HL-60 (cell line): Measurements from ENCODE around the gene SUPT20H.

ENCODE experiments used
- DNase-seq, 2 experiments: peaks; one replicate each; pipeline ENCODE4 v3.0.0-alpha.2; 2010 to 2020; ENCODE audit warnings: low read depth in 1 of 2, low spot score in 1 of 2
- H3K27ac ChIP-seq: fragments of 250-450 bp; sonication (Bioruptor Pico); replicated peaks from 2 replicates; pipeline ENCODE4 v1.5.1; 2020; ENCODE audit warnings: mild to moderate bottlenecking, moderate library complexity
- H3K27me3 ChIP-seq: fragments of 250-450 bp; sonication (Bioruptor Pico); 2 replicates; pipeline ENCODE4 v1.5.1; 2021; ENCODE audit warnings: mild to moderate bottlenecking, moderate library complexity; ENCODE audit not compliant: insufficient read depth, poor library complexity, severe bottlenecking
- H3K4me3 ChIP-seq: replicated peaks from 2 replicates; pipeline ENCODE4 v1.5.1; 2011; ENCODE audit warnings: mild to moderate bottlenecking, control low read depth, low read length; ENCODE audit not compliant: insufficient read depth
- GABPA ChIP-seq: IDR thresholded peaks from 2 replicates; pipeline ENCODE4 v1.6.1; 2012; ENCODE audit warnings: low read depth
- POLR2AphosphoS5 ChIP-seq: IDR thresholded peaks from 2 replicates; pipeline ENCODE4 v1.6.1; 2012; ENCODE audit warnings: low read depth
- SPI1 ChIP-seq: IDR thresholded peaks from 2 replicates; pipeline ENCODE4 v1.6.1; 2012; ENCODE audit warnings: low read depth, mild to moderate bottlenecking, borderline replicate concordance
- TF ChIP-seq, protein P1 (sequence below): IDR thresholded peaks from 2 replicates; pipeline ENCODE4 v1.6.1; 2012; ENCODE audit warnings: low read depth; ENCODE audit not compliant: insufficient replicate concordance
- TF ChIP-seq, protein P2 (sequence below): IDR thresholded peaks from one replicate; pipeline ENCODE4 v1.5.1; 2011; ENCODE audit warnings: low read length, control low read depth, inconsistent platforms; ENCODE audit not compliant: insufficient read depth

SUPT20H gene

DNA sequence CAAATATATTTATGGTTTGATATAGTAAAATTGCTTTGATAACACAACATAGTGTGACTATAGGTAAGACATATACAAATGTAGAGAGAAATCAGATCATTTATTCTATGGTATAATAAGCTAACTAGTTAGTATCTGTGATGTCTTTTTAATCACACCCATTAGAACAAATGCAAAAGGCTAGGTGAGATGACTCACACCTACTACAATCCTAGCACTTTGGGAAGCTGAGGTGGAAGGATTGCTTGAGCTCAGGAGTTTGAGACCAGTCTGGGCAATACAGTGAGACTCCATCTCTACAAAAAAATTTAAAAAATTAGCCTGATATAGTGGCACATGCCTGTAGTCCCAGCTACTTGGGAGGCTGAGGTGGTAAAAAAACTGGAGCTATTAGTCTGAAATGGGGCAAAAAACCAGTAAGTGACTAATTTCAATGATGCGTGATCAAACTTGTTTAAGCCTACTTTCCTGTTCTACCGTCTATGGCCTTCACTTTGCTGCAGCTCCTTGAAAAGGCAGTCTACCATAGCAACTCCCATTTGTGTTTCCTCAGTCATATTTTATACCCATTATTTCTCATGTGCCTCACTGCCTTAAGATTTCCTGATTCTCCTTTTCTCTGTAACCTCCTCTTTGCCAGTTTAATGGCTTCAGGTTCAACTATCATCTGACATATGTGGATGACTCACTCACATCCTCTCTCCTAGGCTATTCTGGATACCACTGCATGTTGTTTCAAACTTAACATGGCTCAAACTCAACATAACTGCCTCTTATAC, 72.8 kb downstream of the SUPT20H start:
- Histone ChIP-seq H3K27me3 (no peaks in the 10 kb centered on the region), H3K4me3 (no peak overlapping the region), H3K27ac (no peak overlapping the region)
- DNase-seq, result no peak
- TF ChIP-seq, protein P1, sequence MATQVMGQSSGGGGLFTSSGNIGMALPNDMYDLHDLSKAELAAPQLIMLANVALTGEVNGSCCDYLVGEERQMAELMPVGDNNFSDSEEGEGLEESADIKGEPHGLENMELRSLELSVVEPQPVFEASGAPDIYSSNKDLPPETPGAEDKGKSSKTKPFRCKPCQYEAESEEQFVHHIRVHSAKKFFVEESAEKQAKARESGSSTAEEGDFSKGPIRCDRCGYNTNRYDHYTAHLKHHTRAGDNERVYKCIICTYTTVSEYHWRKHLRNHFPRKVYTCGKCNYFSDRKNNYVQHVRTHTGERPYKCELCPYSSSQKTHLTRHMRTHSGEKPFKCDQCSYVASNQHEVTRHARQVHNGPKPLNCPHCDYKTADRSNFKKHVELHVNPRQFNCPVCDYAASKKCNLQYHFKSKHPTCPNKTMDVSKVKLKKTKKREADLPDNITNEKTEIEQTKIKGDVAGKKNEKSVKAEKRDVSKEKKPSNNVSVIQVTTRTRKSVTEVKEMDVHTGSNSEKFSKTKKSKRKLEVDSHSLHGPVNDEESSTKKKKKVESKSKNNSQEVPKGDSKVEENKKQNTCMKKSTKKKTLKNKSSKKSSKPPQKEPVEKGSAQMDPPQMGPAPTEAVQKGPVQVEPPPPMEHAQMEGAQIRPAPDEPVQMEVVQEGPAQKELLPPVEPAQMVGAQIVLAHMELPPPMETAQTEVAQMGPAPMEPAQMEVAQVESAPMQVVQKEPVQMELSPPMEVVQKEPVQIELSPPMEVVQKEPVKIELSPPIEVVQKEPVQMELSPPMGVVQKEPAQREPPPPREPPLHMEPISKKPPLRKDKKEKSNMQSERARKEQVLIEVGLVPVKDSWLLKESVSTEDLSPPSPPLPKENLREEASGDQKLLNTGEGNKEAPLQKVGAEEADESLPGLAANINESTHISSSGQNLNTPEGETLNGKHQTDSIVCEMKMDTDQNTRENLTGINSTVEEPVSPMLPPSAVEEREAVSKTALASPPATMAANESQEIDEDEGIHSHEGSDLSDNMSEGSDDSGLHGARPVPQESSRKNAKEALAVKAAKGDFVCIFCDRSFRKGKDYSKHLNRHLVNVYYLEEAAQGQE, result no peak
- no peak for TF ChIP-seq SPI1
- no peak for TF ChIP-seq GABPA
- no peak for TF ChIP-seq POLR2AphosphoS5
- TF ChIP-seq, protein P2, sequence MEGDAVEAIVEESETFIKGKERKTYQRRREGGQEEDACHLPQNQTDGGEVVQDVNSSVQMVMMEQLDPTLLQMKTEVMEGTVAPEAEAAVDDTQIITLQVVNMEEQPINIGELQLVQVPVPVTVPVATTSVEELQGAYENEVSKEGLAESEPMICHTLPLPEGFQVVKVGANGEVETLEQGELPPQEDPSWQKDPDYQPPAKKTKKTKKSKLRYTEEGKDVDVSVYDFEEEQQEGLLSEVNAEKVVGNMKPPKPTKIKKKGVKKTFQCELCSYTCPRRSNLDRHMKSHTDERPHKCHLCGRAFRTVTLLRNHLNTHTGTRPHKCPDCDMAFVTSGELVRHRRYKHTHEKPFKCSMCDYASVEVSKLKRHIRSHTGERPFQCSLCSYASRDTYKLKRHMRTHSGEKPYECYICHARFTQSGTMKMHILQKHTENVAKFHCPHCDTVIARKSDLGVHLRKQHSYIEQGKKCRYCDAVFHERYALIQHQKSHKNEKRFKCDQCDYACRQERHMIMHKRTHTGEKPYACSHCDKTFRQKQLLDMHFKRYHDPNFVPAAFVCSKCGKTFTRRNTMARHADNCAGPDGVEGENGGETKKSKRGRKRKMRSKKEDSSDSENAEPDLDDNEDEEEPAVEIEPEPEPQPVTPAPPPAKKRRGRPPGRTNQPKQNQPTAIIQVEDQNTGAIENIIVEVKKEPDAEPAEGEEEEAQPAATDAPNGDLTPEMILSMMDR, result no peak

DNA sequence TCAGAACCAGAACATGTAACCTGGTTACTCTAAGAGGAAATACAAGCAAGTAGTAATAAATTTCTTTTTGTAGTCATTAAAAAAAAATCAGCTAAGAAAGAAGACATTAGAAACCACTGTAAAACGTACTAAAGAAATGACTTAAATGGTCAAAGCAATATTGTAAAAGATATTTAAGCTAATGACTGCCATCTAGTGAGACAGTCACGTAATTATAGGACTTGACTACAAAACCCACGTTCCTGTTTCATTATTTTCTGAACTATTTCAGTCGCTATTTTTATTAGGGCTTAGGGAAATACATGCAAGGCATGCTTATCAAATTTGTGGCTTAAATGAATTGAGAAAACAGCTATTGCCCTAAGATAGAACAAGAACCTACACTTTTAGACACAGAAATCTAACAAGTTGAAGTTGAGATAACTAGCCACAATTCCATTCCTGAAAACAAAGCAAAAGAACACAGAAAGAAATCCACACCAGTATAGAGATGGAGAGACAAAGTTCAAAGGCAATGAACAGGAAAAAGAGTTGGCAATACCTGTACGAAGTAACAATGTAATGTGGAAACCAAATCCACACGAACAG, 78.2 kb downstream of the SUPT20H start:
- DNase-seq, result no peak
- TF ChIP-seq GABPA (no peak), POLR2AphosphoS5 (no peak), SPI1 (no peak)
- TF ChIP-seq, protein P1, result no peak
- TF ChIP-seq, protein P2, result peak; percentile 17

DNA sequence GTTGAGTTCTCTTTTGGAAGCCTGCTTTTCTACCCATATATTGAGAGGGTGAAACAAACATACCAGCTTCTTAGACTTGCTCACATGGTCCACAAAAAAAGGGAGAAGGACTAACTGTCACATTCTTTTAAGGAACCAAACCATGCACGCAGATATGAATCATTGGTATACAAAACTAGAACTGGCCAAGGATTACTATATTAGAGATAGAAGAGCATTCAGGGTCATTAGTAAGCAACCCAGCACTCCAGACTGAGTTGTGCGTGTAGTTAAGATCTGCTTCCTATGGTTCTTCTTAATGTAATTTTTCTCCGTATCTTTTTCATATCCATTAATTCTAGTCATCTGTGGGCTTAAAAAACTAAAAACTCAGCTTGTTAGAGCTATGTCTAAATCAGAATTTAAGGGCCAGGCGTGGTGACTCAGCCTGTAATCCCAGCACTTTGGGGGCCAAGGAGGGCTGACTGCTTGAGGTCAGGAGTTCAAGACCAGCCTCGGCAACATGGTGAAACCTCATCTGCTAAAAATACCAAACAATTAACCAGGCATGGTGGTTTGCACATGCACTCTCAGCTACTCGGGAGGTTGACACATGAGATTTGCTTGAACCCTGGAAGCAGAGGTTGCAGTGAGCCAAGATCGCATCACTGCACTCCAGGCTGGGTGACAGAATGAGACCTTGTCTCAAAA, 80.0 kb downstream of the SUPT20H start:
- Histone ChIP-seq H3K27me3 (no peaks in the 10 kb centered on the region), H3K4me3 (no peak overlapping the region), H3K27ac (no peak overlapping the region)
- no peak for DNase-seq
- TF ChIP-seq, protein P1, result no peak

More for the DNA sequence above, 78.2 kb downstream of the SUPT20H start:
- Histone ChIP-seq H3K4me3 (no peak overlapping the region), H3K27ac (no peak overlapping the region), H3K27me3 (no peaks in the 10 kb centered on the region)
